Right lobe of liver (tissue), 4 donors: ENCODE results near the gene PARP8.

Experiments
- POLR2A ChIP-seq: fragments of 450-650 bp; IDR thresholded peaks from one replicate; pipeline ENCODE4 v1.6.1; 2017; ENCODE audit warnings: antibody characterized with exemption, mild to moderate bottlenecking
- TF ChIP-seq, protein P1 (sequence below), 4 donors: fragments of 200-600 bp in 3 of 4; fragments of 450-650 bp in 1 of 4; IDR thresholded peaks; one replicate each; pipeline versions ENCODE4 v1.5.1 to v1.8.0; 2016 to 2022; ENCODE audit warnings: antibody characterized with exemption in 4 of 4, mild to moderate bottlenecking in 2 of 4
- donor health status: DM: no; HTN: no; CAD: no.
- donor health status: DM: no; HTN: no; CAD: no.
- donor health status: DM: no; HTN: yes; CAD: no.

DNA sequence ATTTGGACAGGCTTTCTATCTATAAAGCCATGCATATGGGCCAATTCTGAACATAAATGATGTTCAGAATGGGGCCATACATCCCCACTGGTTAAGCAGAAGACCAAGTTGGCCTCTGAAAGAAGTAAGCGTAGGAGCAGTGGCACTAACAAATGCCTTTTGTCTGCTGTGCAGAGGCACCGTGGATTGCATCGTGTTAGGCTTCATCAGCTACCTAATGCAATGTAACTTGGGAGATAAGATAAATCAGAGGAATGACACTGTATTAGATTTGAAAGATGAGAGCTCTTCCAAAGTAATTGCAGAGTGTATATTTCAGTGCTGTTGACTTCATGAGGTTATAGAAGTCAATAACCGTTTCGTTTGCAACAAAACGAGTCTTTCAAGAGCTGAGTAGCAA, 148.1 kb downstream of the PARP8 start:
- TF ChIP-seq, protein P1, sequence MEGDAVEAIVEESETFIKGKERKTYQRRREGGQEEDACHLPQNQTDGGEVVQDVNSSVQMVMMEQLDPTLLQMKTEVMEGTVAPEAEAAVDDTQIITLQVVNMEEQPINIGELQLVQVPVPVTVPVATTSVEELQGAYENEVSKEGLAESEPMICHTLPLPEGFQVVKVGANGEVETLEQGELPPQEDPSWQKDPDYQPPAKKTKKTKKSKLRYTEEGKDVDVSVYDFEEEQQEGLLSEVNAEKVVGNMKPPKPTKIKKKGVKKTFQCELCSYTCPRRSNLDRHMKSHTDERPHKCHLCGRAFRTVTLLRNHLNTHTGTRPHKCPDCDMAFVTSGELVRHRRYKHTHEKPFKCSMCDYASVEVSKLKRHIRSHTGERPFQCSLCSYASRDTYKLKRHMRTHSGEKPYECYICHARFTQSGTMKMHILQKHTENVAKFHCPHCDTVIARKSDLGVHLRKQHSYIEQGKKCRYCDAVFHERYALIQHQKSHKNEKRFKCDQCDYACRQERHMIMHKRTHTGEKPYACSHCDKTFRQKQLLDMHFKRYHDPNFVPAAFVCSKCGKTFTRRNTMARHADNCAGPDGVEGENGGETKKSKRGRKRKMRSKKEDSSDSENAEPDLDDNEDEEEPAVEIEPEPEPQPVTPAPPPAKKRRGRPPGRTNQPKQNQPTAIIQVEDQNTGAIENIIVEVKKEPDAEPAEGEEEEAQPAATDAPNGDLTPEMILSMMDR (IDR thresholded peaks at IDR 0.05), result no peak
- TF ChIP-seq POLR2A, result no peak
